GM12878 (cell line): ENCODE data around the gene BORCS5. TPM values are rescaled to one million over a fixed set of nuclear protein-coding genes. Genes with fewer than 3 reads are reported as not detected.

Experiments
- ATAC-seq: fragments of 200-7000 bp; cut with Tn5 transposase; 3 replicates; pipeline ENCODE4 v1.9.1; 2020; ENCODE audit warnings: mild to moderate bottlenecking, moderate library complexity
- BruUV-seq: library from RNA; stranded (reverse); fragments of 400-500 nt; replicated peaks from 2 replicates; lab custom pipeline; 2021; lab: Mats Ljungman, UMichigan
- CTCF ChIA-PET: fragments of 300-600 bp; sonication (Branson Sonifier 250); formaldehyde crosslinking; extraction: SDS; loops from one replicate; lab custom pipeline; 2021; ENCODE audit warnings: inconsistent platforms; lab: Yijun Ruan, JAX
- POLR2A ChIA-PET: fragments of 350-600 bp; formaldehyde crosslinking; extraction: SDS; loops from one replicate; lab custom pipeline; 2021; ENCODE audit warnings: inconsistent platforms; lab: Charles Lee
- RAD21 ChIA-PET: fragments of 300-600 bp; sonication (Branson Sonifier 250); formaldehyde crosslinking; loops from one replicate; lab custom pipeline; 2023; ENCODE audit warnings: antibody characterized with exemption; ENCODE audit not compliant: unreplicated experiment; lab: Charles Lee
- SMC1A ChIA-PET: fragments of 300-600 bp; sonication (Branson Sonifier 250); formaldehyde crosslinking; loops from one replicate; lab custom pipeline; 2023; ENCODE audit not compliant: unreplicated experiment, uncharacterized antibody; lab: Charles Lee
- DNase-seq: peaks from one replicate; pipeline ENCODE4 v3.0.0-alpha.2; 2011; ENCODE audit warnings: low read depth, low spot score
- FAIRE-seq: peaks from 3 replicates; lab custom pipeline; 2011; peaks lifted over from hg19 to GRCh38; lab: Jason Lieb, UNC
- H2AFZ ChIP-seq: 2 replicates; pipeline ENCODE4 v1.6.0; 2011; ENCODE audit warnings: low read depth, low read length, control low read depth; ENCODE audit not compliant: control insufficient read depth
- H3K27ac ChIP-seq: 2 replicates; pipeline ENCODE4 v1.5.1; 2011; ENCODE audit warnings: control low read depth; ENCODE audit not compliant: control insufficient read depth, insufficient read depth
- H3K27me3 ChIP-seq, 2 experiments: replicated peaks in 1 of 2; 2 replicates each; pipeline versions ENCODE4 v1.6.0 to v1.6.1; 2011; ENCODE audit warnings: low read length in 1 of 2; ENCODE audit not compliant: control insufficient read depth in 2 of 2, insufficient read depth in 2 of 2
- H3K36me3 ChIP-seq, 2 experiments: 2 replicates each; pipeline ENCODE4 v1.5.1; 2011; ENCODE audit warnings: low read length in 1 of 2; ENCODE audit not compliant: control insufficient read depth in 2 of 2, insufficient read depth in 2 of 2
- H3K4me1 ChIP-seq: 2 replicates; pipeline ENCODE4 v1.6.1; 2011; ENCODE audit warnings: mild to moderate bottlenecking, low read length, moderate library complexity, mixed read lengths; ENCODE audit not compliant: control insufficient read depth, insufficient read depth
- H3K4me2 ChIP-seq: 2 replicates; pipeline ENCODE4 v1.6.0; 2011; ENCODE audit warnings: control low read depth; ENCODE audit not compliant: control insufficient read depth, insufficient read depth
- H3K4me3 ChIP-seq: fragments of 200-600 bp; sonication (generic); 2 replicates; pipeline ENCODE4 v1.5.1; 2016
- H3K79me2 ChIP-seq: 2 replicates; pipeline ENCODE4 v1.6.0; 2011; ENCODE audit warnings: low read length; ENCODE audit not compliant: control insufficient read depth, insufficient read depth
- H3K9ac ChIP-seq: 2 replicates; pipeline ENCODE4 v1.8.0; 2011; ENCODE audit warnings: low read length, control low read depth, mixed read lengths; ENCODE audit not compliant: control insufficient read depth, insufficient read depth
- H3K9me3 ChIP-seq: replicated peaks from 3 replicates; pipeline ENCODE4 v1.5.1; 2011; ENCODE audit warnings: mild to moderate bottlenecking, low read length; ENCODE audit not compliant: control insufficient read depth, insufficient read depth
- H4K20me1 ChIP-seq: 2 replicates; pipeline ENCODE4 v1.6.0; 2011; ENCODE audit not compliant: control insufficient read depth, insufficient read depth
- ASH2L ChIP-seq: fragments of 300-600, 200-600 bp; sonication (generic); IDR thresholded peaks from 2 replicates; pipeline ENCODE4 v1.6.1; 2017; ENCODE audit warnings: low read depth, mild to moderate bottlenecking, borderline replicate concordance
- BACH1 ChIP-seq: fragments of 450-650 bp; IDR thresholded peaks from 2 replicates; pipeline ENCODE4 v1.6.1; 2017; ENCODE audit warnings: mild to moderate bottlenecking, borderline replicate concordance
- ETV6 ChIP-seq, 2 experiments: fragments of 450-650 bp in 1 of 2; IDR thresholded peaks in 1 of 2; conservative IDR thresholded peaks in 1 of 2; 2 replicates each; pipeline ENCODE4 v1.6.1; 2014; ENCODE audit warnings: antibody characterized with exemption in 1 of 2, borderline replicate concordance in 1 of 2, low read depth in 1 of 2, mild to moderate bottlenecking in 1 of 2, moderate library complexity in 1 of 2
- GATAD2B ChIP-seq: fragments of 450-650 bp; conservative IDR thresholded peaks from 2 replicates; pipeline ENCODE4 v1.6.1; 2017; ENCODE audit warnings: low read depth, mild to moderate bottlenecking, moderate library complexity
- KAT2A ChIP-seq: conservative IDR thresholded peaks from 2 replicates; pipeline ENCODE4 v1.6.1; 2011; ENCODE audit warnings: low read depth, low read length; ENCODE audit not compliant: control insufficient read depth
- KDM1A ChIP-seq: fragments of 200-600 bp; sonication (generic); IDR thresholded peaks from 2 replicates; pipeline ENCODE4 v1.6.1; 2016; ENCODE audit warnings: borderline replicate concordance
- LARP7 ChIP-seq: fragments of 450-650 bp; IDR thresholded peaks from 2 replicates; pipeline ENCODE4 v1.6.1; 2017; ENCODE audit warnings: mild to moderate bottlenecking
- MEF2A ChIP-seq: IDR thresholded peaks from 2 replicates; pipeline ENCODE4 v1.6.1; 2011; ENCODE audit warnings: low read depth, mild to moderate bottlenecking, low read length, moderate library complexity; ENCODE audit not compliant: insufficient read depth
- NFYB ChIP-seq: IDR thresholded peaks from 2 replicates; pipeline ENCODE4 v1.6.1; 2011; ENCODE audit warnings: low read depth, mild to moderate bottlenecking, low read length, improper control_type of control experiment, moderate library complexity; ENCODE audit not compliant: insufficient read depth
- POLR2AphosphoS5 ChIP-seq: IDR thresholded peaks from 2 replicates; pipeline ENCODE4 v1.6.1; 2011; ENCODE audit warnings: mild to moderate bottlenecking, low read length, inconsistent platforms
- ZNF622 ChIP-seq: fragments of 450-650 bp; IDR thresholded peaks from 2 replicates; pipeline ENCODE4 v1.6.1; 2017; ENCODE audit warnings: mild to moderate bottlenecking, inconsistent platforms
- WGBS: methylation state at CpG from one replicate; pipeline ENCODE4 v1.1.6; 2016; ENCODE audit warnings: low lambda C conversion rate; ENCODE audit not compliant: insufficient replicate concordance, insufficient coverage; ENCODE audit errors: missing lambda C conversion rate; 5-methylcytosine and 5-hydroxymethylcytosine counted together
- in situ Hi-C: fragments of 300-500 bp; cut with MboI; formaldehyde crosslinking; loops from 9 replicates; pipeline ENCODE4 v1.14.3; 2018; ENCODE audit warnings: mixed read lengths
- intact Hi-C: fragments of 100-400 bp; cut with micrococcal nuclease; formaldehyde crosslinking; loops from one replicate; pipeline ENCODE4 v1.14.2; 2022; ENCODE audit not compliant: unreplicated experiment
- polyA plus RNA-seq, 11 experiments: library from polyadenylated mRNA; depleted of rRNA in 4 of 11; unstranded in 6 of 11; stranded (reverse) in 5 of 11; fragments of >200 nt; fragmentation: Nextera tagmentation in 4 of 11; fragmentation: Illumina TruSeq in 1 of 11; extraction: Ambion mirVana in 4 of 11; extraction: Trizol in 1 of 11; gene quantifications; 1 replicate in 1 of 11; 2 replicates in 10 of 11; pipeline versions ENCODE4 v1.2.1 to v1.2.3, GENCODE V29; 2011 to 2016; ENCODE audit warnings: inconsistent platforms in 2 of 11, missing spikeins in 2 of 11, low read depth in 1 of 11
- total RNA-seq, 4 experiments: library from RNA; depleted of rRNA in 3 of 4; stranded (reverse); fragments of >200 nt in 3 of 4; fragmentation: Illumina TruSeq in 1 of 4; extraction: Trizol in 1 of 4; gene quantifications; 2 replicates each; pipeline versions ENCODE4 v1.2.1 to v1.2.3, GENCODE V29; 2013 to 2021
- TF ChIP-seq, protein P1 (sequence below): fragments of 450-650 bp; IDR thresholded peaks from 2 replicates; pipeline ENCODE4 v1.6.1; 2016; ENCODE audit warnings: mild to moderate bottlenecking
- TF ChIP-seq, protein P2 (sequence below): fragments of 450-650 bp; IDR thresholded peaks from 2 replicates; pipeline ENCODE4 v1.6.1; 2017; ENCODE audit warnings: mild to moderate bottlenecking
- TF ChIP-seq, protein P3 (sequence below): IDR thresholded peaks from 2 replicates; pipeline ENCODE4 v1.6.1; 2011; ENCODE audit warnings: borderline replicate concordance, low read depth, mild to moderate bottlenecking, moderate library complexity, low read length; ENCODE audit not compliant: insufficient read depth, poor library complexity, severe bottlenecking
- TF ChIP-seq, protein P4 (sequence below): IDR thresholded peaks from 2 replicates; pipeline ENCODE4 v1.6.1; 2011; ENCODE audit warnings: mild to moderate bottlenecking, low read depth, low read length, moderate library complexity; ENCODE audit not compliant: insufficient replicate concordance
- TF ChIP-seq, protein P5 (sequence below): fragments of 450-650 bp; conservative IDR thresholded peaks from 2 replicates; pipeline ENCODE4 v1.6.1; 2017; ENCODE audit warnings: mild to moderate bottlenecking, moderate library complexity

The BORCS5 gene
- total and polyA plus RNA-seq, 10 of the 15 experiments (the other 5 are each of a cell fraction or from before 2014, with no cell fraction given) = 1.4 to 39.7 (median 16.1) TPM

DNA sequence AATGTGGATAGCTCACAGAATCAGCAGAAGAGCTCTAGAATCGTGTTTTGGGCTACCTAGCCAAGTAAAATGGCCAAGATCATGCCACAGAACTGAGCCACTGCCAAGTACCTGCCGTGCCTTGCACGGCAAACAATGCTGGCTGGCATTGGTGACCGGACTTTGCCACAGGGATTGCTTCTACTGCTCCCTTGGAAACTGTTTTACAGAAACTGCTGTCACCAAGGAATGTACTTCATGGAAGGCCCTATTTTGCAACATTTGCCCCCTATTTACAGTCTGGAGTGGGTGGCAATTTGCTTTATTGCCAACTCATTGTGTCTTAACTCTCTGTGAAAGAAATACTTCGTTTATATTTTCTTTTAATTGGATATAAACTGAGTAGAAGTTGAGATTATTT, 49.0 kb downstream of the BORCS5 start:
- Histone ChIP-seq H2AFZ (no peak overlapping the region), H3K27me3 (no peaks in the 10 kb centered on the region), H3K4me3 (no peak overlapping the region), H3K79me2 (no peaks in the 10 kb centered on the region), H3K36me3 (peaks cover 0 to 4% of the 10 kb centered on the region in 2 experiments; a peak in 1 of 4 replicates), H3K27ac (no peak overlapping the region), H3K9ac (no peak overlapping the region), H3K4me1 (peaks cover 3% of the 10 kb centered on the region; the same call in 1 of the 2 replicates), H3K9me3 (no peaks in the 10 kb centered on the region; the same call in 2 of the 3 replicates), H4K20me1 (no peaks in the 10 kb centered on the region), H3K4me2 (no peak overlapping the region)
- in situ Hi-C loops = no loop called here
- ChIA-PET RAD21 (interaction anchor here (1.2 kb wide), 1 partner anchor 250 kb away, joined by 4 read pairs; no protein-coding TSS in a partner anchor), POLR2A (interaction anchor here (0.7 to 1.0 kb wide), 2 partner anchors 11 to 22 kb away, joined by 3 read pairs; no protein-coding TSS in a partner anchor), SMC1A (interaction anchor here (1.2 to 1.6 kb wide), 4 partner anchors 9 to 22 kb away, joined by 3 to 6 read pairs (median 4); no protein-coding TSS in a partner anchor), CTCF (interaction anchor here (1.2 to 1.4 kb wide), 2 partner anchors 16 to 51 kb away, joined by 3 read pairs; no protein-coding TSS in a partner anchor)
- ATAC-seq = no peak
- 87% methylated on average over 5 of the region's 5 CpGs for WGBS
- intact Hi-C loops = no loop called here
- FAIRE-seq = no peak
- no peak for DNase-seq
- BruUV-seq = no TSS peak
- TF ChIP-seq, protein P1, sequence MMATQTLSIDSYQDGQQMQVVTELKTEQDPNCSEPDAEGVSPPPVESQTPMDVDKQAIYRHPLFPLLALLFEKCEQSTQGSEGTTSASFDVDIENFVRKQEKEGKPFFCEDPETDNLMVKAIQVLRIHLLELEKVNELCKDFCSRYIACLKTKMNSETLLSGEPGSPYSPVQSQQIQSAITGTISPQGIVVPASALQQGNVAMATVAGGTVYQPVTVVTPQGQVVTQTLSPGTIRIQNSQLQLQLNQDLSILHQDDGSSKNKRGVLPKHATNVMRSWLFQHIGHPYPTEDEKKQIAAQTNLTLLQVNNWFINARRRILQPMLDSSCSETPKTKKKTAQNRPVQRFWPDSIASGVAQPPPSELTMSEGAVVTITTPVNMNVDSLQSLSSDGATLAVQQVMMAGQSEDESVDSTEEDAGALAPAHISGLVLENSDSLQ = no peak
- TF ChIP-seq, protein P2, sequence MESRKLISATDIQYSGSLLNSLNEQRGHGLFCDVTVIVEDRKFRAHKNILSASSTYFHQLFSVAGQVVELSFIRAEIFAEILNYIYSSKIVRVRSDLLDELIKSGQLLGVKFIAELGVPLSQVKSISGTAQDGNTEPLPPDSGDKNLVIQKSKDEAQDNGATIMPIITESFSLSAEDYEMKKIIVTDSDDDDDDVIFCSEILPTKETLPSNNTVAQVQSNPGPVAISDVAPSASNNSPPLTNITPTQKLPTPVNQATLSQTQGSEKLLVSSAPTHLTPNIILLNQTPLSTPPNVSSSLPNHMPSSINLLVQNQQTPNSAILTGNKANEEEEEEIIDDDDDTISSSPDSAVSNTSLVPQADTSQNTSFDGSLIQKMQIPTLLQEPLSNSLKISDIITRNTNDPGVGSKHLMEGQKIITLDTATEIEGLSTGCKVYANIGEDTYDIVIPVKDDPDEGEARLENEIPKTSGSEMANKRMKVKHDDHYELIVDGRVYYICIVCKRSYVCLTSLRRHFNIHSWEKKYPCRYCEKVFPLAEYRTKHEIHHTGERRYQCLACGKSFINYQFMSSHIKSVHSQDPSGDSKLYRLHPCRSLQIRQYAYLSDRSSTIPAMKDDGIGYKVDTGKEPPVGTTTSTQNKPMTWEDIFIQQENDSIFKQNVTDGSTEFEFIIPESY = no peak
- no peak for TF ChIP-seq KAT2A
- TF ChIP-seq, protein P3, sequence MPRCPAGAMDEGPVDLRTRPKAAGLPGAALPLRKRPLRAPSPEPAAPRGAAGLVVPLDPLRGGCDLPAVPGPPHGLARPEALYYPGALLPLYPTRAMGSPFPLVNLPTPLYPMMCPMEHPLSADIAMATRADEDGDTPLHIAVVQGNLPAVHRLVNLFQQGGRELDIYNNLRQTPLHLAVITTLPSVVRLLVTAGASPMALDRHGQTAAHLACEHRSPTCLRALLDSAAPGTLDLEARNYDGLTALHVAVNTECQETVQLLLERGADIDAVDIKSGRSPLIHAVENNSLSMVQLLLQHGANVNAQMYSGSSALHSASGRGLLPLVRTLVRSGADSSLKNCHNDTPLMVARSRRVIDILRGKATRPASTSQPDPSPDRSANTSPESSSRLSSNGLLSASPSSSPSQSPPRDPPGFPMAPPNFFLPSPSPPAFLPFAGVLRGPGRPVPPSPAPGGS = no peak
- no peak for TF ChIP-seq BACH1
- TF ChIP-seq LARP7 = no peak
- TF ChIP-seq, protein P4, sequence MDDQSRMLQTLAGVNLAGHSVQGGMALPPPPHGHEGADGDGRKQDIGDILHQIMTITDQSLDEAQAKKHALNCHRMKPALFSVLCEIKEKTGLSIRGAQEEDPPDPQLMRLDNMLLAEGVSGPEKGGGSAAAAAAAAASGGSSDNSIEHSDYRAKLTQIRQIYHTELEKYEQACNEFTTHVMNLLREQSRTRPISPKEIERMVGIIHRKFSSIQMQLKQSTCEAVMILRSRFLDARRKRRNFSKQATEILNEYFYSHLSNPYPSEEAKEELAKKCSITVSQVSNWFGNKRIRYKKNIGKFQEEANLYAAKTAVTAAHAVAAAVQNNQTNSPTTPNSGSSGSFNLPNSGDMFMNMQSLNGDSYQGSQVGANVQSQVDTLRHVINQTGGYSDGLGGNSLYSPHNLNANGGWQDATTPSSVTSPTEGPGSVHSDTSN = no peak
- TF ChIP-seq POLR2AphosphoS5 = no peak
- TF ChIP-seq ETV6 (conservative IDR thresholded peaks at IDR 0.05 in 1 of 2, IDR thresholded peaks at IDR 0.05 in 1 of 2; ENCODE audit: borderline replicate concordance in 1 of 2, low read depth in 1 of 2) = no peak
- no peak for TF ChIP-seq GATAD2B
- no peak for TF ChIP-seq NFYB
- TF ChIP-seq, protein P5, sequence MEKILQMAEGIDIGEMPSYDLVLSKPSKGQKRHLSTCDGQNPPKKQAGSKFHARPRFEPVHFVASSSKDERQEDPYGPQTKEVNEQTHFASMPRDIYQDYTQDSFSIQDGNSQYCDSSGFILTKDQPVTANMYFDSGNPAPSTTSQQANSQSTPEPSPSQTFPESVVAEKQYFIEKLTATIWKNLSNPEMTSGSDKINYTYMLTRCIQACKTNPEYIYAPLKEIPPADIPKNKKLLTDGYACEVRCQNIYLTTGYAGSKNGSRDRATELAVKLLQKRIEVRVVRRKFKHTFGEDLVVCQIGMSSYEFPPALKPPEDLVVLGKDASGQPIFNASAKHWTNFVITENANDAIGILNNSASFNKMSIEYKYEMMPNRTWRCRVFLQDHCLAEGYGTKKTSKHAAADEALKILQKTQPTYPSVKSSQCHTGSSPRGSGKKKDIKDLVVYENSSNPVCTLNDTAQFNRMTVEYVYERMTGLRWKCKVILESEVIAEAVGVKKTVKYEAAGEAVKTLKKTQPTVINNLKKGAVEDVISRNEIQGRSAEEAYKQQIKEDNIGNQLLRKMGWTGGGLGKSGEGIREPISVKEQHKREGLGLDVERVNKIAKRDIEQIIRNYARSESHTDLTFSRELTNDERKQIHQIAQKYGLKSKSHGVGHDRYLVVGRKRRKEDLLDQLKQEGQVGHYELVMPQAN = no peak
- TF ChIP-seq MEF2A = no peak
- TF ChIP-seq ASH2L = no peak
- TF ChIP-seq ZNF622 = no peak
- no peak for TF ChIP-seq KDM1A
